ENCODE measurements around the gene SNRPD2.
A peak's percentile ranks its signal among the peaks of the same experiment; 100 is the strongest.

SNRPD2 gene

DNA sequence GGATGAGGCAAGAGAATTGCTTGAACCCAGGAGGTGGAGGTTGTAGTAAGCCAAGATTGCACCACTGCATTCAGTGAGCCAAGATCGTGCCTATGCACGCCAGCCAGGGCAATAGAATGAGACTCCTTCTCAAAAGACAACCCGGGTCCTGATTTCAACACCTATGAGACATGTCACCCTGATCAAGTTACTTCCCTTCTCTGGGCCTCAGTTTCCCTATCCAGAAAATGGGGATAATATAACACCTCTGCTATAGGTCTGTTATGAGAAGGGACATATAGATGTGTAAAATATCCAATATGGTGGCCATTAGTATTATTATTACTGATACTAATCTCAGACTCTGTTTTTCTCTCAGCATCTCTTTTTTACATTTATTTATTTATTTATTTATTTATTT lies 36.7 kb downstream of the SNRPD2 start:
- DNase-seq, result no peak

DNA sequence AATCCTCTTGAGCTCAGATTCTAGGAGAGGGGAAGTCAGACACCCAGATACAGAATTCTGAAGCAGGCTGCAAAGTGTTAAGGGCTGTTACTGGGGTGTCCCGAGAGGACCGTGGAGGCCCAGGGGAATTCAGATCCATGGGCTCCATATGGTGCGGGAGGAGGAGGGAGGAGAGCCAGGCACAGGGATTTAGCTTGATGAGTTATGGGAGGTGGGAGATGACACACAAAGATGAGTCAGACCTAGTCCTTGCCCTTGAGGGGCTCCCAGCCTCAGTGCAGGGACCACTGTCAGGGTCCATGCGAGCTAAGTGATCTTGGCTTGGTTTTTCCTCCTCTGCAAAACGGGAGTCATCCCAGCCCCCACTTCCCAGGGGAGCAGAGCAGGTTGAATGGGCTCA lies 38.1 kb downstream of the SNRPD2 start:
- DNase-seq, result no peak

DNA sequence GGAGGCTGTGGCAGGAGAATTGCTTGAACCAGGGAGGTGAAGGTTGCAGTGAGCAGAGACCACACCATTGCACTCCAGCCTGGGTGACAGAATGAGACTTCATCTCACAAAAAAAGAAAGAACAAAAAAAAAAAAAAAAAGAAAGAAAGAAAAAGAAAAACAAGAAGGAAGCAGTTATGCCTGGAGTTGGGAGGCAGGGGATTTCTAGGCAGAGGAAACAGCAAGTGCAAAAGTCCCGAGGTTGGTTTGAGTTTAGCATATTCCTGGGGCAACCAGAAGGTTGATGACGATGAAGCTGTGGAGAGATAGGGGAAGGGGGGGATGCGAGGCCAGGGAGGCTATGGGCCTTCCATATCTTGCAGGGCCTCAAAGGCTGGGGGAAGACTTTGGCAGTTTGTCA lies 41.0 kb downstream of the SNRPD2 start:
- DNase-seq, result no peak

DNA sequence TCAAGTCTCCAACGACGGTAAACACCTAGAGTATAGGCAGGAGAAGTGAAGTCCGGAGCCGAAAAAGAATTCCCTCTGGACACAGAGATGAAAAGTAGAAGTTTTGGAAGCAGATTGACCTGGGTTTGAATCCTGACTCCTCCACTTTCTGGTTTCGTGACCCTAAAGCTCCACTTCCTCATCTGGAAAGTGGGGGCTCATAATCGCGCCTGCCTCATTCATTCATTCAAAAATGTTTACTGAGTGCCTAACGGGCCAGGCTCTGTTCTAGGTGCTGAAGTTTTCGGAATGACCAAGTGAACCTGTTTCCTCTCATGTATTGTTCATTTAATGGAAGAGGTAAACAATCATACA lies 45.4 kb downstream of the SNRPD2 start:
- DNase-seq, result no peak

DNA sequence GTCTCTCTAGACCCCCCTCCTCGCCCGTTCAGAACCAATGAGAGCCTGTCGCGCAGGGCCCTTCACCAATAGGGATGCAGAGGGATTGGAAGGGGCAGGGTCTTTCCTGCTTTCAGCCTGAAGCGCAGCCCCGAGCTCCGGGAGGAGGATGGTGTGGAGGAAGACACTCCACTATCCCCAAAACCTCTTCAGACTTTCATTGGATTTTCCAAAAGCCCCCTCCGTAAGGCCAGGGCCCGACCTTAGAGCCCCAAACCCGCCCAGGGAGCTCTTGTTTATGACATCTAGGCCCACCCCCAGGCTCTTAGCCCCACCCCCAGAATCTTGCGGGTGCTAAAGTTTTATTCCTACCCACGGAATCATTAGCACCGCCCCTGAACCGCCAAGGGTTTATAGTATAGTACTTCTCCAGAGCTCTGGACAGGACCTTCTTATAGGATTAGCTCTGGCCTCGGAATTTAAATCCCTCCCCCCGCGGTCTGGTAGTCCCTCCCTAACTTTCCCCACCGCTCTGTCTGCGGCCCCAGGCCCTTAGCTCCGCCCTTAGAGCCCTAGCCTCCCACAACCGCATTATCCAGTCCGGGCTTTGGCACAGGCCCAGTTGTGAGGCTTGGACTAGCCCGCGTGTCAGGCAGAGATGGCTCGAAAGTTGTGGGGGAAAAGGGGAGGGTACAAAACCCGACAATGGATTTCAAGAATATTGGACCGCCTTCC lies 46.0 kb downstream of the SNRPD2 start:
- DNase-seq, result peak; percentile 85

DNA sequence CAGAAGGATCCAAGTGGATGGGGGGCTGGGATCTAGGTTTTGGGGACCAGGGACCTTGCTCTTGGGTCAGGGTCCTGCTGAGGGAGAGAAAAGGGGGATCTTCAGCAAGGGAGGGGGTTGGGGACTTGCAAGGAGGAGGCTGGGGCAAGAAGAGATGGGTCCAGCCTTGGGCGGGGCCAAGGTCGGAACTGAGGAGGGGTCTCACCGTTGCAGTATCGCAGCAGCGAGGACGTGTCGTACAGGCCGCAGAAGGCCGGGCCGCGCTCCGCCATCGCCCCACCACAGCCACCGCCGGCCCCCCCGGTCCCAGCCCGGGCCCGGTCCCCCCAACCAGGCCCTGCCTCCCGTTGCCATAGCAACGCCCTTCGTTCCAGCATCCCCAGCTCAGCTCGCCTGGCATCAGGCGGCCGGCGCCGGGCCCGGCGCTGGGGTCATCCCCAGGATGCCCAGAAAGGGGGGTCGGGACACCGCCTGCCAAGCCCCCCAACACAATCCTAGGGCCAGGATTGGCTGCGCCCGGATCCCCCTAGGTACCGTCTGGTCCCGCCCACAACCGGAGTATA lies 46.6 kb downstream of the SNRPD2 start:
- no peak for DNase-seq

DNA sequence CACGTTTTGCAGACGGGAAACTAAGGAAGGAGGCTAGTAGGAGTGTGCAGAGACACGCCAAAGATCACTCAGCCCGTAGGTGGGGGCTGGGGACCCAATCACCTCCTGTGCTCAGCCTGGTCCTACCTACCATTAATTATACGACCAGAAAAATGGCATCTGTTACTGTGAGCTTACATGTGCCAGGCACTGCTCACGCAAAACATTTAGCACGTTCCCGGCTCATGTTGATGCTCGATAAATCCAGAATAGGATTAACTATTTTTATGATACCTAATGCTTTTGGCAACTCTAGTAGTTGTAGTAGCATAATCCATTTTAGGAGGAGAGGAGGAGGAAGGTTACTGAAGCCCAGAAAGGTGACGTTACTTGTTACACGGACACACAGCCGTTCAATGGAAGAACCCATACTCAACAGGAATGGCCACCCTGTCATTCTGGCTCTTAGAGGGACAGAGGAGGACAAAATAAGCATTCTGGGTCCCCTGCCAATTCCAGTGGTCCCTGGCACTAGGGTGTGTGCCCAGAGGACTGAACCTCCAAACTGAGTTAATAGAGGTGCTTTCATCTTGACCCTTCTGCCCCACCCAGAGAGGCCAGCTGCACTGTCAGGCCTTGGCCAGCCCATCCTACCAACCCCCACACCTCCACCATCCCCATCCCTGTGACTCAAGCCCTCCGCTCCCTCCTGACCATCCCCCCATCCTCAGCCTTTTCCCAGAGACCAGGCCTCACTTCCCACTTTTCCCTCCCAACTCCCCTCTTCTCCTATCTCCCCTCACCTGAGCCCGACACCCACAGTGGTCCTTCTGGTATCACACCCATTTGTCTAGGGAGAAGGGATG lies 47.6 kb downstream of the SNRPD2 start:
- DNase-seq, result no peak

DNA sequence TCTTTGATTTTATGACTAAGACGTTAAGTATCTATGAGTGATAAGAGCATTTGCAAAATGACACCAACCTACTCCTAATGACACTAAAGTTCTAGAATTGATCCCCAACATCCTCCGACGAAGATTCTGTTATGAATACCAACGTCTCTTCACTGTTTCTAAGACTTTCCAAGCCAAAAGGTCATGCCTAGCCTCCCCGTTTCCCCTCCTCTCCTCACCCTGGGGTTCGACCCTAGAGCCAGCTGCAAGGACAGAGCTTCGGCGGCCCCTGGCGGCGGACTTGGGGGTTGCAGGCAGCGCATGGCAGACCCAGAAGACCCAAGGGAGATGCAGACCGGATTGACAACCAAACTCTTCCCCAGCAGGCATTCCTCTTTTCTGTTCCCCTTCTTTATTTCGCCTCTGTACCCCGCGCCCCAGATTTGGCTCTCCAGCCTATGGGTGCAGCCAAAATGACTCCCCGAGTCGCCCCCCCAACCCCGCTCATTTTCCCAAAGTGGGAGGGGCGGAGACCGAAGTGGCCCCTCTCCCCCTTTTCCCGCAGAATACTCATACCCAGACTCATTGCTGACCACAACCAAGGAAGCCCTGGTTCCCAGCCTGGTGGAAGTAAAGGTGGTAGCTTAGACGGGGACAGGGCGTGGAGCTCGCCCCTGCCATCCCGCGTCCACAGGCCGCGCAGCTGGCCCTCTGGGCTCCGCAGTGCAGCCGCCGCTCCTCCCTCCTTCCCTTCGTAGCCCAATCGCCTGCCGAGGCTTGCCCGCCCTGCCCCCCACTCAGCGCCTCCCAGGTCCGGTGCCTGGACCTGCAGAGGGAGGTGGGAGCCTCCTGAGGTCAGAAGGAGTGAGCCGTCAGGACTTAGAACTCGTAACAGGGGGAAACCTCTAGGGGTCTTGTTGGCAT lies 48.5 kb downstream of the SNRPD2 start:
- peak; percentile 64 for DNase-seq

DNA sequence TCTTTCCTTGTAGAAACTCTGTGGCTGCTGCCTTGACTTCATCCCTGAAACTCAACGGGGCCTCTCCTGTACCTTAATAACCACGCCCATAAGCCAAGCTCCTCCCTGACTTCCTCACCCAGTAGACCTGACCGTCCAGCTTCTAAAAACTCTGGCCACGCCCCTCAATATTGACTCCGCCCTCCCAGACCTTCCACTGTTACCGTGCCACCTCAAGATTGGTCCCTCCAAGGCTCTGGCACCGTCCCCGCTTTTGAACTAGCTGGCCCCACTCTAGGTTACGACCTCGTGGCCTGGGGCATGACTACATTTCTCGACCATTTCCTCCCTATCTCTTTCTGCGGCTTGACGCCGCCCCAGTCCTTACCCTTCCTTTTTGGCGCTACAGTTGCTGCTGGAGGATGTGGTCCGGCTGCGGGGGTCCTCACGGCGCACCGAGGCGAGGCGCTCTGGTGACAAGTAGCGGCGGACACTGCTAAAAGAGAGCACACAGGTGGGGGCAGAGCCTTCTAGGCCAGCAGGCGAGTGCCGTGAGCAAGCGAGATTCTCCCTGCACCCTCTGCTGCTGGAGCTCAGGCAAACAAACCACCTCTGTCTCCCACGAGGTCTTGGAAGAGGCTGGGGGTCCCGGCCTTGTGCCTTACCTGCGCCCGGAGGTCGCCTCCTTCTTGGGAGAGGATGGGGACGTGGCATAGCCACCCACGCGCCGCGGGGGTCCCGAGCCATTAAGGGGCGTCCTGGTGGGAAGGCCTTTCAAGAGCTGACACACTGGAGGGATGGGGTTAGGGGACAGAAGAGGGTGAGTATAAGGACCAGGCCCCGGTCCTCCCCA lies 50.3 kb downstream of the SNRPD2 start:
- DNase-seq, result peak; percentile 84

DNA sequence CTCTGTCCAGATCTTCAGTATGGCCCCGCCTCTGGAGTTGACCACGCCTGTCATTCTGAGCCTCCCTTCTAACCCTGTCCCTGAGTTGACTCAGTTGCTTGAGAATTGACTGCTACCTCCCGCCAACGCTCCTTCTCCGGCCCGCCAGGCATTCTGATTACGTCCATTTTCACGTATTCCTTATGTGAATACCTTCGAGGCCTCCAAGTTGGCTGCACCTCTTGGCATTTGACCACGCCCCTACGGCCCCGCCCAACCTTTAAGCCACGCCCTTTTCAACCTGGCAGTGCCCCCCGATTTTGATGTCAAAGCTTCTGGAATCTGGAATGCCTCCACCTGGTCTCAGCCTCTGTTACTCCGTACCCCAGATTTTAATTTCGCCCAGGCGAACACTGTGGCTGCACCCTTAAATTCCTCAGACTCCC lies 50.9 kb downstream of the SNRPD2 start:
- peak; percentile 59 for DNase-seq

DNA sequence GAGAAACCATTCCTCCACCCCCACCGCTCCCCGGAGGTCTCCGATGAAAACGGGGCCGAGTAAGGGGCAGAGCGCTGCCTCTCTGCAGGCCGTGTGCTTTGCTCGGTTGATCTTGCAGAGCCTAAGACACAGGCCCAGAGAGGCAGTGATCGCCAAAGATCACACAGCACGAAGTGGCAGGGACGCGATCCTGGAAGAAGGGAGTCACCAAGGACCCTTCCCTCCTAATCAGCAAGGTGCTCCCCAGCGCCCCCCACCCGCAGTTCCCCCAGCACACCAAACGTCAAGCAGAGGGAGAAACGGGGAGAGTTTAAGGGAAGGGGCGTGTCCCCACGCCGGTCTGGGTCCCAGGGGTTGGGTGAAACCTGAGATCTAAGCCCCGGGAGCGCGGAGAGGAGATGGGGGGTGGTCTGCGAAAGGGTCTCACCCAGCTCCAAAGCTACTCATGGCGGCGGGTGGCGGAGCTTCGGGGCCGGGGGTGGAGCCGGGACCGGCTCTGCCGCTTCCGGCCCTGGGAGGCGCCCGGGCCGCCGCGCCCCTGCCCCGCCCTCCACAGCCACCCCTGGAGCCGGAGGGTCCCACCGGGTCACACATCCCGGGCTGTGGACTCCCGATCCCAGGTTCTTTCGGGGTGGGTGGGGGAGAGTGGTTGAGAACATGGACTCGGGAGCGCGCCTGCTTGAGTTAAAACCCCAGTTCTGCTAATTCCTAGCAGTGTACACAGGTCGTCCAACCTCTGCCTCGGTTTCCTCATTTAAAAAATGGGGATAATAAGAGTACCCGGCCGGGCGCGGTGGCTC lies 52.6 kb downstream of the SNRPD2 start, which contains the start of gene EML2:
Gene EML2 (minus strand): TSS at position 468 of the 800 bp plus-strand sequence. CDS start 21 bp downstream, at position 447.
- peak; percentile 21 for DNase-seq

DNA sequence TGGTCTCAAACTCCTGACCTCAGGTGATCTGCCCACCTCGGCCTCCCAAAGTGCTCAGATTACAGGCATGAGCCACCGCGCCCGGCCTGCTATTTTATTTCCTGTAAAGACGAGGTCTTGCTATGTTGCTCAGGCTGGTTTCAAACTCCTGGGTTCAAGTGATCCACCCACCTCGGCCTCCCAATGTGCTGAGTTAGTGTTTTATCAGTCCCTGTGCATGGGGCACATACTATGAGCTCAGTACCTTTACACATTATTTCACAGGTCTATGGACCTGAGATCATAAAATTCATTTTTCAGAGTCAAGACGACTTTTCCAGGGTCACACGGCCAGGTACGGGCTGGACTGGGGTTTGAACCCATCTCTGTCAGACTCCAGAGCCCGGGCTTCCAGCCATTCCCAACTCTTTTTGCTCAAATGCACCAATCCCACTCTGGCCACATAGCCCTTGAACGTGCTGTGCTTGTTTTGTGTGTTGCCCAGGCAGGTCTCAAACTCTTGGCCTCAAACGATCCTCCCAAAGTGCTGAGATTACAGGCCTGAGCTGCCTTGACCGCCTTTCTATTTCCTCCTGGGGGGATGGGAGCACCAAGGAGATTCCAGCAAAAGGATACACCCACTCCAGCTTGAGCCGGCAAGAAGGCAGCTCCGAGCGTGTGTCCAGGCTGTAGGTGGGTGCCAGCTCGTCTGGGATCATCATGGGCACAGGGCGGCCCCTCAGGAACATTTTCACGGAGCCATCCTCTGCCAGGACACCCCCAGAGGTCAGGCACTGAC lies 53.7 kb downstream of the SNRPD2 start:
- DNase-seq, result no peak

Measured in NCI-H774 (cell line).